ENCODE results near the gene MYO1E.

The MYO1E gene

GRCh38 chr15:59278120-59278519 lies 94.6 kb downstream of the MYO1E start:
- DNase-seq, result no peak
- Histone ChIP-seq H3K27me3 (ENCODE audit: insufficient read depth, low read depth, severe bottlenecking) (no peaks in the 10 kb centered on the region), H3K9me3 (ENCODE audit: severe bottlenecking) (no peaks in the 10 kb centered on the region), H3K27ac (no peak overlapping the region), H3K4me3 (ENCODE audit: low read depth, low read length) (no peak overlapping the region), H3K36me3 (no peaks in the 10 kb centered on the region)
- TF ChIP-seq CTCF (IDR thresholded peaks at IDR 0.05; ENCODE audit: low read depth, low read length), result no peak

- Histone ChIP-seq H3K9me3 (ENCODE audit: severe bottlenecking) (no peaks in the 10 kb centered on the region), H3K36me3 (no peaks in the 10 kb centered on the region), H3K4me3 (ENCODE audit: low read depth, low read length) (no peak overlapping the region), H3K27ac (no peak overlapping the region), H3K27me3 (ENCODE audit: insufficient read depth, low read depth, severe bottlenecking) (no peaks in the 10 kb centered on the region)
- DNase-seq, result no peak
- TF ChIP-seq CTCF (IDR thresholded peaks at IDR 0.05; ENCODE audit: low read depth, low read length), result no peak
These were observed 96.2 kb downstream of the MYO1E start for GRCh38 chr15:59276225-59277178.

GRCh38 chr15:59274126-59274970 lies 98.3 kb downstream of the MYO1E start:
- no peaks in the 10 kb centered on the region for H3K36me3 ChIP-seq
- no peak overlapping the region for H3K27ac ChIP-seq
- no peak for TF ChIP-seq CTCF (IDR thresholded peaks at IDR 0.05; ENCODE audit: low read depth, low read length)
- H3K4me3 ChIP-seq (ENCODE audit: low read depth, low read length), result no peak overlapping the region
- H3K9me3 ChIP-seq (ENCODE audit: severe bottlenecking), result no peaks in the 10 kb centered on the region
- H3K27me3 ChIP-seq (ENCODE audit: insufficient read depth, low read depth, severe bottlenecking), result no peaks in the 10 kb centered on the region
- DNase-seq, result no peak

GRCh38 chr15:59273234-59273633 lies 99.4 kb downstream of the MYO1E start:
- H3K9me3 ChIP-seq (ENCODE audit: severe bottlenecking), result no peaks in the 10 kb centered on the region
- DNase-seq, result no peak
- no peaks in the 10 kb centered on the region for H3K36me3 ChIP-seq
- H3K4me3 ChIP-seq (ENCODE audit: low read depth, low read length), result no peak overlapping the region
- H3K27ac ChIP-seq, result no peak overlapping the region
- no peaks in the 10 kb centered on the region for H3K27me3 ChIP-seq (ENCODE audit: insufficient read depth, low read depth, severe bottlenecking)
- no peak for TF ChIP-seq CTCF (IDR thresholded peaks at IDR 0.05; ENCODE audit: low read depth, low read length)

GRCh38 chr15:59271595-59272201 lies 101.0 kb downstream of the MYO1E start:
- no peak for DNase-seq
- no peak for TF ChIP-seq CTCF (IDR thresholded peaks at IDR 0.05; ENCODE audit: low read depth, low read length)
- Histone ChIP-seq H3K4me3 (ENCODE audit: low read depth, low read length) (no peak overlapping the region), H3K27me3 (ENCODE audit: insufficient read depth, low read depth, severe bottlenecking) (no peaks in the 10 kb centered on the region), H3K36me3 (no peaks in the 10 kb centered on the region), H3K27ac (no peak overlapping the region), H3K9me3 (ENCODE audit: severe bottlenecking) (no peaks in the 10 kb centered on the region)
